SK-N-SH (cell line): ENCODE results near the gene ZMYND8. TPM values are rescaled to one million over a fixed set of nuclear protein-coding genes. Genes with fewer than 3 reads are reported as not detected.
"Not testable (repeated sequence)": the region's sequence is repeated elsewhere in the genome, so short reads cannot be mapped to it uniquely, and the experiment has no call there.

ENCODE experiments used
- CTCF ChIA-PET: fragments of 300-600, 350-600 bp; formaldehyde crosslinking; extraction: SDS; loops from one replicate; lab custom pipeline; 2021; lab: Yijun Ruan, JAX
- POLR2A ChIA-PET: fragments of 350-600 bp; sonication (Branson Sonifier 250); formaldehyde crosslinking; extraction: SDS; loops from one replicate; lab custom pipeline; 2020; ENCODE audit warnings: antibody characterized with exemption, inconsistent platforms; lab: Yijun Ruan, JAX
- DNase-seq: peaks from one replicate; pipeline ENCODE4 v3.0.0; 2012
- H2AFZ ChIP-seq: fragments of 200-600 bp; sonication (generic); 2 replicates; pipeline ENCODE4 v1.8.1; 2016; ENCODE audit warnings: antibody characterized with exemption, mild to moderate bottlenecking, low read depth
- H3F3A ChIP-seq: fragments of 200-600 bp; sonication (generic); replicated peaks from 2 replicates; pipeline ENCODE3; 2016; ENCODE audit warnings: antibody characterized with exemption, mild to moderate bottlenecking; ENCODE audit not compliant: insufficient read depth
- H3K27ac ChIP-seq, 2 experiments: fragments of 200-500 bp in 1 of 2; fragments of 200-600 bp in 1 of 2; sonication (Bioruptor generic) in 1 of 2; sonication (generic), shearing (Covaris generic) in 1 of 2; 2 replicates each; pipeline versions ENCODE4 v1.5.1 to v1.6.1; 2014 to 2016; ENCODE audit warnings: low read depth in 2 of 2, inconsistent platforms in 1 of 2, low read length in 1 of 2, mild to moderate bottlenecking in 1 of 2, mixed read lengths in 1 of 2
- H3K27me3 ChIP-seq: fragments of 200-600 bp; sonication (generic), shearing (Covaris generic); 2 replicates; pipeline ENCODE4 v1.6.1; 2016; ENCODE audit warnings: mixed run types; ENCODE audit not compliant: insufficient read depth
- H3K36me3 ChIP-seq, 2 experiments: fragments of 200-500 bp in 1 of 2; fragments of 200-600 bp in 1 of 2; sonication (Bioruptor generic) in 1 of 2; sonication (generic) in 1 of 2; replicated peaks in 1 of 2; 2 replicates each; pipeline versions ENCODE3 to v1.5.1; 2014 to 2016; ENCODE audit warnings: low read length in 1 of 2, mild to moderate bottlenecking in 1 of 2; ENCODE audit not compliant: insufficient read depth in 2 of 2, control insufficient read depth in 1 of 2
- H3K4me1 ChIP-seq, 2 experiments: fragments of 200-500 bp in 1 of 2; fragments of 200-600 bp in 1 of 2; sonication (Bioruptor generic) in 1 of 2; sonication (generic), shearing (Covaris generic) in 1 of 2; 2 replicates each; pipeline versions ENCODE4 v1.5.1 to v1.6.1; 2014 to 2016; ENCODE audit warnings: low read depth in 1 of 2, low read length in 1 of 2, mixed run types in 1 of 2; ENCODE audit not compliant: insufficient read depth in 2 of 2, control insufficient read depth in 1 of 2
- H3K4me2 ChIP-seq: fragments of 200-600 bp; sonication (generic), shearing (Covaris generic); 2 replicates; pipeline ENCODE4 v1.6.1; 2017; ENCODE audit warnings: mixed run types
- H3K4me3 ChIP-seq, 2 experiments: fragments of 200-500 bp in 1 of 2; fragments of 200-600 bp in 1 of 2; sonication (Bioruptor generic) in 1 of 2; sonication (generic), shearing (Covaris generic) in 1 of 2; 2 replicates each; pipeline versions ENCODE4 v1.5.1 to v1.8.1; 2014 to 2016; ENCODE audit warnings: low read depth in 2 of 2, inconsistent platforms in 1 of 2, low read length in 1 of 2, mild to moderate bottlenecking in 1 of 2, mixed read lengths in 1 of 2, moderate library complexity in 1 of 2
- H3K79me2 ChIP-seq: fragments of 200-600 bp; sonication (generic); 2 replicates; pipeline ENCODE4 v1.8.1; 2017; ENCODE audit warnings: mild to moderate bottlenecking; ENCODE audit not compliant: insufficient read depth
- H3K9ac ChIP-seq: fragments of 200-600 bp; sonication (generic); 2 replicates; pipeline ENCODE4 v1.6.1; 2017; ENCODE audit warnings: mixed run types
- H3K9me2 ChIP-seq: fragments of 200-600 bp; sonication (generic); 2 replicates; pipeline ENCODE4 v1.6.1; 2017; ENCODE audit warnings: mixed run types
- H3K9me3 ChIP-seq: fragments of 200-600 bp; sonication (generic); 2 replicates; pipeline ENCODE4 v1.6.1; 2017; ENCODE audit warnings: mixed run types, mild to moderate bottlenecking, moderate library complexity
- H4K20me1 ChIP-seq: fragments of 200-600 bp; sonication (generic); 2 replicates; pipeline ENCODE4 v1.6.1; 2017; ENCODE audit warnings: mild to moderate bottlenecking, mixed run types; ENCODE audit not compliant: insufficient read depth
- CHD2 ChIP-seq: fragments of 150-350 bp; IDR thresholded peaks from 2 replicates; pipeline ENCODE4 v1.6.1; 2018; ENCODE audit warnings: low read length; ENCODE audit not compliant: partially characterized antibody
- IRF3 ChIP-seq: fragments of 150-350 bp; IDR thresholded peaks from 2 replicates; pipeline ENCODE4 v1.6.1; 2016; ENCODE audit warnings: mild to moderate bottlenecking, low read depth, low read length
- MAX ChIP-seq: IDR thresholded peaks from 2 replicates; pipeline ENCODE4 v1.4.0; 2012; ENCODE audit warnings: low read depth
- MEF2A ChIP-seq: IDR thresholded peaks from 2 replicates; pipeline ENCODE4 v1.4.0; 2012; ENCODE audit warnings: low read depth, borderline replicate concordance
- RCOR1 ChIP-seq: fragments of 150-350 bp; IDR thresholded peaks from 2 replicates; pipeline ENCODE4 v1.6.1; 2017; ENCODE audit warnings: antibody characterized with exemption, low read length
- ZBTB33 ChIP-seq: IDR thresholded peaks from 2 replicates; pipeline ENCODE4 v1.4.0; 2012; ENCODE audit warnings: low read depth, borderline replicate concordance
- WGBS: methylation state at CpG from one replicate; pipeline ENCODE4 v1.1.6; 2017; ENCODE audit warnings: low lambda C conversion rate; 5-methylcytosine and 5-hydroxymethylcytosine counted together
- polyA plus RNA-seq, 3 experiments: library from polyadenylated mRNA; depleted of rRNA; stranded (reverse); fragments of >200 nt; gene quantifications; 2 replicates each; pipeline ENCODE4 v1.2.3, GENCODE V29; 2012

ZMYND8 gene
- polyA plus RNA-seq, 1 of the 3 experiments (the other 2 are of a cell fraction) = 25.3 TPM

- TF ChIP-seq CHD2 = no peak
- TF ChIP-seq MAX = 0 out of 2 replicates have a peak, but pooled peaks have one; percentile 56
- TF ChIP-seq RCOR1 = no peak
- TF ChIP-seq ZBTB33 = no peak
- no peak for TF ChIP-seq IRF3
Observed at GRCh38 chr20:47205577-47206123, 150.8 kb downstream of the ZMYND8 start (continued).

GRCh38 chr20:47204850-47205122, 151.7 kb downstream of the ZMYND8 start:
- H3K9me2 ChIP-seq, H3K4me1 ChIP-seq, H3K4me3 ChIP-seq, H3K79me2 ChIP-seq, H3K27me3 ChIP-seq, POLR2A ChIA-PET, H3K27ac ChIP-seq, H3F3A ChIP-seq, H3K4me2 ChIP-seq, H3K9me3 ChIP-seq, H3K9ac ChIP-seq, DNase-seq, H2AFZ ChIP-seq, H4K20me1 ChIP-seq: not testable (repeated sequence)
- 92% methylated on average over 11 of the region's 11 CpGs for WGBS
- CTCF ChIA-PET = interaction anchor here (0.6 to 16.2 kb wide), 20 partner anchors 8 to 452 kb away, joined by 3 to 323 read pairs (median 6); no protein-coding TSS in a partner anchor
- peaks cover 11% of the 10 kb centered on the region in 2 experiments for H3K36me3 ChIP-seq

- WGBS = 86% methylated on average over 12 of the region's 12 CpGs
- no peaks in the 10 kb centered on the region for H4K20me1 ChIP-seq
- H3F3A ChIP-seq = peaks cover 5% of the 10 kb centered on the region
- peaks cover 0 to 3% of the 10 kb centered on the region in 2 experiments; a peak in 1 of 4 replicates for H3K4me1 ChIP-seq
- no peak overlapping the region for H2AFZ ChIP-seq
- H3K4me2 ChIP-seq = no peak overlapping the region
- no peak overlapping the region for H3K4me3 ChIP-seq
- H3K79me2 ChIP-seq = no peaks in the 10 kb centered on the region
- H3K27me3 ChIP-seq = no peaks in the 10 kb centered on the region
- H3K27ac ChIP-seq = no peak overlapping the region
- H3K9me3 ChIP-seq = no peaks in the 10 kb centered on the region
- ChIA-PET POLR2A (no interaction called here), CTCF (interaction anchor here (0.6 to 16.2 kb wide), 12 partner anchors 8 to 1416 kb away, joined by 3 to 323 read pairs (median 6); no protein-coding TSS in a partner anchor)
- no peaks in the 10 kb centered on the region for H3K9me2 ChIP-seq
- no peak for DNase-seq
- H3K36me3 ChIP-seq = peaks cover 5 to 8% of the 10 kb centered on the region in 2 experiments
- TF ChIP-seq CHD2 = no peak
- TF ChIP-seq MEF2A = peak; percentile 48; the same call in 1 of the 2 replicates
- H3K9ac ChIP-seq = no peak overlapping the region
Observed at GRCh38 chr20:47204008-47204849, 152.3 kb downstream of the ZMYND8 start.
